HG03558 (cell line): ENCODE results near the gene UCN2.

ENCODE experiments used
- ATAC-seq: cut with Tn5 transposase; IDR thresholded peaks from one replicate; pipeline ENCODE4 v1.9.1; 2021; ENCODE audit warnings: moderate number of reproducible peaks; ENCODE audit not compliant: unreplicated experiment; ENCODE audit errors: extremely low read depth

The UCN2 gene

GRCh38 chr3:48591886-48592518, 28.4 kb upstream of the UCN2 start:
- no peak for ATAC-seq

DNA sequence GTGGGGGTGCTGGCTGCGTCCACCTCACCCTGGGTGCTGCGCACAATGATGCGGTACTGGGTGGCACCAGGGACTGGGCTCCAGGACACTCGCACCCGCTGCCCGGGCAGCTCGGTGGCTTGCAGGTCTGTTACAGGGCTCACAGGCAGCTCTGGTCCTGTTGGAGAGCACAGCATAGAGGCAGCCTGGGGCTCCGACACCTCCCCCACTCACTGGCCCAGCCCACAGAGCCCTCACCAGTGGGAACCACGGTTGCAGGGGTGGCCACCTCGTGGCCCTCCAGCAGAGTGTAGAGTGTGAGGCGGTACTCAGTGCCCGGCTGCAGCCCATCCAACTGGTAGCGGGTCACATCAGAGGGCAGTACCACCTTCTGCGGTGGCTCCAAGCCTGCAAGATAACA, 27.9 kb upstream of the UCN2 start:
- ATAC-seq = no peak

DNA sequence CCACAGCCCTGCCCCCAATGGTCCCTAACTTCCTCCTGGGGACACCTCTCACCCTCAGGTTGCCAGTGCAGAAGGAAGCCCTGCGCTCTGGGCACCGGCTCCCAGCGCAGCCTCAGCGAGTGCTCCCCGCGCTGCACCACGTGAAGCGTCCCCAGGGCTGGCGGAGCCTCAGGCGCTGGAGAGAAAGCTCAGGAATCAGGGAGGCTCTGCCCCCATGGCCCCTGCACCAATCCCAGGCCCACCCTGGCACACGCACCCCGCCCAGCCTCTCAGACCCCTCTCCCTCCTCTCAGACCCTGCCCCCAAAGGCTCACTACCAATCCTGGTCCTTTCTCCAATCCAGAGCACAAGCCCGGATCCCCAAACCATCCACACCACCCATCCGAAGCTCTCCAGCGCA, 24.6 kb upstream of the UCN2 start:
- no peak for ATAC-seq

DNA sequence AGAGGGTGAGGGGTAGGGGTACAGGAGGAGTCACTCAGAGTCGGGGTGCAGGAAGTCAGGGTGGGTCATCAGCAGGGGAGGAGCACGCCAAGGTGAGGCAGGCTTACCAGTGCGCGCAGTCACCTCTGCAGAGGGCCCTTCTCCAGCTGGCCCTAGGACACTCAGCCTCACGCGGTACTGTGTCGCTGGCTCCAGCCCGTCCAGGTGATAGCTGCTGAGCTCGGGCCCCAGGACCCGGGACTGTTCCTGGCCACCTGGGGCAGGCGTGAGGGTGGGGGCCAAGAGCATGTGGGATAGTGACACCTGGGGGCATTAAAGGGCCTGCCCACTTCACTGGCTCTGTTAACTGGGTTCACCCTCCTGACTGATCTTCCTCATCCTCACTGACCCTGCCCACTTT, 24.1 kb upstream of the UCN2 start:
- ATAC-seq = no peak

DNA sequence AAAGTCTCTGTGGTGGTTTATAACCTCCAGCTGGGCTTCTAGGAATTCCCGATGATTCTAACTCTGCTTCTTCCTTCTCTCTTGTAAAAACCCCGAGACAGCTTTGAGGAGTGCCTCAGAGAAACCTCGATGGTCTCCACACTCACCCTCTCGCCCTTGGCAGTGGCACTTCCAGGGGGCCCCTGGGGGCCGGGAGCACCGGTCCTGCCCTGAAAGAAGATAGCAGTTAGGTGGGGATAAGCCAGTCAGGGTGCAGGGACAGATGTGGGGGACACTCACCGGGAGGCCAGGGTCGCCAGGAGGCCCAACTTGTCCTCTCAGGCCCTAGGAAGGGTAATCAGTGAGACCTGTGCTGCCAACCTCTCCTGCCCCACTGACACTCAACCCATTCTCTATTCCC, 21.8 kb upstream of the UCN2 start:
- ATAC-seq = no peak

DNA sequence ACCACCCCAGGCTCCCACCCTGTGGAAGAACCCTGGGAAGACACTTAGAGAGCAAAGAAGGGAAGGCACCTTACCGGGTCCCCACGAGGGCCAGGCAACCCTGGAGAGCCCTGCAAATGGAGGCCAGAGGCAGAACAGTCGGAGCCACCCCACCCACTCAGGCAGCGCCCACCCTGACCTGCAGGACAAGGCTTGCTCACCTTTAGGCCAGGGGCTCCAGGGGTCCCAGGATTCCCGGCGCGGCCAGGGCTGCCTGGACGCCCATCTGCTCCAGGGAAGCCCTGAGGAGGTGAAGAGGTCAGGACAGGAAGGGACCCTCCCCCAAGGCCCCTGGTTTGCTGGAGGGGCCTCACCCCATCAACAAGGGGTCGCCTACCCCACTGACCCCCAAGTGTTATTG, 21.3 kb upstream of the UCN2 start:
- no peak for ATAC-seq

GRCh38 chr3:48581621-48582481, 18.3 kb upstream of the UCN2 start:
- ATAC-seq = no peak

DNA sequence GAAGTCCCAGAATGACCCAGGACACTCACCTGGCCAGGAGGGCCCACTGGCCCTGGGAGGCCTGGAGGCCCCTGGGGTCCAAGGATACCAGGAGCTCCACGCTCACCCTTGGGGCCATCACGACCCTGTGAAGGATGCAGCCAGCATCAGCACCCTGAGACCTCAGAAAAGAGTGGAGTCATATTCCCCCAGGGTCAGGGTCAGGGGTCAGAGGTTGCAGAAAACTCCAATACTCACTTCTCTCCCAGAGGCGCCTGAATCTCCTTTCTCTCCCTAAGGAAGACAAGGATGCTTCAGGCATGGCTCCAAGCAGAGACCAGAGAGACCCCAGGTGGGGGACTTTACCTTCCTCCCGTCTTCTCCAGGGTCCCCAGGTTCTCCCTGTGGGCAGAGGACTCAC, 13.1 kb upstream of the UCN2 start:
- ATAC-seq = no peak

DNA sequence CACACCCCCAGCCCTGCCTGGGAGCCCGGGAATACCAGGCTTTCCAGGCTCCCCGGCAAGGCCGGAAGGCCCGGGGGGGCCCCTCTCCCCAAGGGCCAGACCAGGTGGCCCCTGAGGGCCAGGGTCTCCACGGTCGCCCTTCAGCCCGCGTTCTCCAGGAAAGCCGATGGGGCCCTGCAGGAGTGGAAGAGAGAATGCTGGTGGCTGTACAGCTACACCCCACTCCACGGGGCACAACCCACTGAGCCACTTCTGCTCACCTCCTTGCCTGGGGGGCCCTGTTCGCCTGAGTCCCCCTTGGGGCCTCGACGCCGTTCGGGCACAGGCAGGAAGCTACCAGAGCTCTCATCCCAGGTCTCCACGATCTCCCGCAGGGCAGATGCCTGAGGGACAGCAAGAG, 11.8 kb upstream of the UCN2 start:
- no peak for ATAC-seq

- no peak for ATAC-seq
These were observed 10.5 kb upstream of the UCN2 start for GRCh38 chr3:48573973-48574585.

DNA sequence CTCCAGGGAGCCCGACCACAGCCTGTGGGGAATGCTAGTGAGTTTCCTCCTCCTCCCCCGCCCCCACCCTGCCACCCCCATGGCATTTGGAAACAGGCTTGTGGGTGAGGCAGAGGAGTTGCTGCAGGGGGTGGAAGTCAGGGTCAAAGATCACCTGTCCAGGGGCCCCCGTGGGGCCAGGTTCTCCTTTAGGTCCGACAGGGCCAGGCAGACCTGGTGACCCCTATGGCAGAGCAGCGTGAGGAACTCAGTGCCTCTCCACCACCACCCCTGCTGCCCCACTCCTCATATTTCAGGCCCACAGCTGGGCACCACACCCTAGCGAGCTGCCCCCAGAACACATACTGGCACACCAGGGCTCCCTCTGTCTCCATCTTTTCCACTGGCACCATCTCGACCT, 8.9 kb upstream of the UCN2 start:
- ATAC-seq = no peak

DNA sequence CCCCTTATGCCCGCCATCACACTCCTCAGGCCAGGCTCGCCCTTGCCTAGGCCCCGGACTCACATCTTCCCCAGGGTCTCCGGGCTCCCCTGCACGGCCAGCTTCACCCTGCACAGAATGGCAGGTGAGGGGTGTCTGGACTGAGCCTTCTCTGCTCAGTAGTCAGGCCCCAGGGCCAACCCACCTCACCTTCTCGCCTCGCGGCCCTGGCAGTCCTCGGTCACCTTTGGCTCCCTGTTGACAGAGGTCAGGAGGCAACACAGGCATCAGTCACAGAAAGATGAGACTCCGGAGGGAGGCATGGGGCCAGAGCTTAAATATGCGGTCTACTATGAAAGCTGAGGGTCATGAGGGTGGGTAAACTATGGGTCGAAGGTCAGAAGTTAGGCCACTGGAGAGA, 8.4 kb upstream of the UCN2 start:
- ATAC-seq = no peak

DNA sequence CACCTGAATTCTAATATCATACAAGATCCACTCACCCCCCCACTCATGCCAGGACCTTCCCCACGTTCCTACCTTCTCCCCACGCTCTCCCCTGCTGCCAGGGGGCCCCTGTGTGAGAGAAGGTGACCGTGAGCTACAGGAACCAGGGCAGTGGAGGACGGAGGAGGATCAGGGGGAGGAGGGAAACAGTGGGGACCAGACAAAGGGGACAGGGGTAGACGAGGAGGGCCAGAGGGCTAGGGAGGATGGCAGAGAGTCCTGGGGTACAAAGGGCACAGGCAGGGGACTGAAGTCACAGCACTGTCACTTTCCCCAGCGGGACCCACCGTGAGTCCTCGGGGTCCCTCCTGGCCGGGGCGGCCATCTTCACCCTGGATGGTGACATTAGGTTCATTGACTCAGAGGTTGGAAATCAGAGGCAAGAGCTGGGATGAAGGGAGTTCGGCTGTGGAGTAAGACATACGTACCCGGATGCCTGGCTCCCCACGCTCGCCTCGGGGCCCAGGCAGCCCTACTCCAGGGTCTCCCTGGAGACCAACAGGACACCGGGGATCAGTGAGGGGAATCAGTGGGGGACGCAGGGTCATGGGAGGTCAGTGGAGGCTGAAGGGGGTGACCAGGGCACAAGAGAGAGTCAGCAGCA, 6.3 kb upstream of the UCN2 start:
- no peak for ATAC-seq

- ATAC-seq = no peak
These were observed 5.8 kb upstream of the UCN2 start for GRCh38 chr3:48569400-48569799.

GRCh38 chr3:48568476-48568875, 4.9 kb upstream of the UCN2 start:
- no peak for ATAC-seq

DNA sequence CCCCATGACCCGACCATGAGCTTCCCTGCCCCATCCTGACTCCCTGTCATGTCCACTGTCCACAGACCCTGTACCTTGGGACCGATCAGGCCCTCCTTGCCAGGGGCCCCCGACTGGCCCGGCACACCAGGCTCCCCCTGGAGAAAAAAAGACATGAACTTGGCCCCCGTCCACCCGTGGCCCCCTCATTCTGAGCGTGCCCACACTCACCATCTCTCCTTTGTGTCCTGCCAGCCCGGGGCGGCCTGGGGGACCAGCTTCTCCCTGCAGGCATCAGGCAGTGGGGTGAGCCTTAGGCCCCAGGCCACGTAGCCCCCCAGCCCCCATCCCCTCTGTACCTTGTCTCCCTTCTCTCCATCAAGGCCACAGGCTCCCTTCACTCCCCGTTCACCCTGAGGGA, 3.9 kb upstream of the UCN2 start:
- ATAC-seq = no peak

DNA sequence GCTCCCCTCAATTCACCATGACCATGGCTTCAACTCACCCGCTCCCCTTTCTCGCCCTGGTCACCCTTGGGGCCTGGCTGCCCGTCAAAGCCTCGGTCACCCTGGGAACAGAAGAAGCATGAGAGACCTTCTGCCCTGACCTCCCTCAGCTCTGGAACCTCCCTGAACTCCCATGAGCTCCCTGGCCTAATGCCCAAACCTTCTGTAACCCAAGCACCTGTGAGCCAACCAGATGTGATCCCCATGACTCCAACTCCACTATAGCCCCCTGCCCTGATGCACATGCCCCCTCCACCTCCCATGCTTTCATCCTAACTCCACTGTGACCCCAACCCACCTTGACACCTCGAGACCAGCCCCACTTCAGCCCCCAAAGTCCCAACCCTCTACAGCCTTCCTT, 3.5 kb upstream of the UCN2 start:
- ATAC-seq = no peak

GRCh38 chr3:48566401-48566760, 2.8 kb upstream of the UCN2 start:
- ATAC-seq = no peak

DNA sequence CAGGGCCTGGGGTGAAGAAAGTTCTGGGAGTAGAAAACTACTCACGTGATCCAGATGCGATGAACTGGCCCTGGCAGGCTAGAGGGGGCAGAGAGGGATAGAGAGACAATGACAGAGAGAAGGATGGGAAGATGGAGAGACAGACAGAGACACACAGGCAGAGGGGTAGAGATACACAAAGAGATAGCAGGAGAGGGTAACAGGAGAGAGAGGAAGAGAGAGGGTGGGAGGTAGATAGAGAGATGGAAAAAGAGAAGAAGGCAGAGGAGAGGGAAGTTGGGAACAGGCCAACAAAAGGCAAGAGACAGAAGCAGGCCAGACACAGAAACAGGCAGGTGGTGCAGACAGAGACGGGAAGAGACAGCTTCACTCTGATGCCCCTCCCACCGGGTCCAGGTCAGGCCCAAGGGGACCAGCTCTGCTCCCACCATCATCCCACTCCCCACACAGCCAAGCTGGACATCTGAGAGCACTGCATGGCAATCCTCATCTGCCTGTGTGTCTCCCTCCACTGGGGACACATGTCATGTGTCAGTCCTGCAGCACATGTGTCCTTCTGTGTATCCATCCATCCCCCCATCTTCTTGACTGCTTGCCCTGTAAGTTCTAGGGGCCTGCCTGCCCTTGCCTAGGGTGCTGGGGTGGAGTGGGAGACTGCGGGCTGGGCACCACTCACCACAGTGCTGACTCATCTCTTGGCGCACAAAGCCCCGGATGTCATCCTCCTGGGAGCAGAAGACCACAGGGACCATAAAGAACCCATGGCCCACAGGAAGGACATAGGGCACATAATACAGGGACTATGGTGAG, 2.2 kb upstream of the UCN2 start:
- ATAC-seq = no peak

GRCh38 chr3:48565186-48565585, 1.6 kb upstream of the UCN2 start:
- no peak for ATAC-seq
